NK-92 (cell line): ENCODE data around the gene RWDD3.

Experiments used
- DNase-seq: peaks from one replicate; lab custom pipeline; 2025; ENCODE audit not compliant: unreplicated experiment; lab: John Stamatoyannopoulos, UW

Gene RWDD3

DNA sequence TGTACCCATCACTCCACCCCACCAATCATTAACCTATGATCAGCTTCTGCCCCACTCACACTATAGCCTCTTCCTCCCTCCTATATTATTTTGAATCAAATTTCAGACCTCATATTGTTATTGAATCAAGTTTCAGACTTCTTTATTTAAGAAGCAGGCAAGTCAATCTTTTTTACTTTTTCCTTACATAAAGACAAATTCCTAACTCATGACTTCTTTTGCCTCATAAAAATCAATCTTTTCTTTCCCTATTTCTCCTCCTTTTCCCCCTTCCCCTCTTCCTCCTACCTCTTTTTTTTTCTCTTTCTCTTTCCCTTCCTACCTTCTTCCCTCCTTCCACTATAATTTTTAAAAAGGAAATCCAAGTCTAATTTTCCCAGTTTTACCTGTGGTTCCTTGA, 4.3 kb upstream of the RWDD3 start:
- no peak for DNase-seq

- no peak for DNase-seq
Observed at GRCh38 chr1:95230256-95230655, 3.8 kb upstream of the RWDD3 start.

DNA sequence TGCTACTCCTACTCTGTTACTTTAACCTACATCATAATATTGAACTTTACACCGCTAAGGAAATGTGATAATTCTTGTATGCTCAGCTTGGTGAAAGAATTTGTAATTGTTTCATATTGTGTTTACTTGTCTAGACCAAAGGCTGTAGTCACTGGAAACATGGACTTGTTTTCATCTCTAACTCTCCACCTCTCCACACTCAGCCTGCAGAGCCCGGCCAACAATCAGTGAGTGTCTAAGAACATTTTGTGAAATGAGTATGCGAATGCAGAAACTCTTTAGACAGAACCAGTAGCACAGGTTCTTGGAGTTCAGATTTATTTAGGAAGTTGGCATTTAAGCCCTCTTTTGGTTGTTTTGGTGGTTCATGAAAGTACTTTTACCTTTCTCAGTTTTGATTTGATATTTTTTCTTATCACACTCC, 3.2 kb upstream of the RWDD3 start:
- DNase-seq, result no peak

GRCh38 chr1:95232646-95233318, 1.2 kb upstream of the RWDD3 start:
- DNase-seq, result no peak

- DNase-seq, result no peak
Observed at GRCh38 chr1:95233319-95233736, 682 bp upstream of the RWDD3 start.

DNA sequence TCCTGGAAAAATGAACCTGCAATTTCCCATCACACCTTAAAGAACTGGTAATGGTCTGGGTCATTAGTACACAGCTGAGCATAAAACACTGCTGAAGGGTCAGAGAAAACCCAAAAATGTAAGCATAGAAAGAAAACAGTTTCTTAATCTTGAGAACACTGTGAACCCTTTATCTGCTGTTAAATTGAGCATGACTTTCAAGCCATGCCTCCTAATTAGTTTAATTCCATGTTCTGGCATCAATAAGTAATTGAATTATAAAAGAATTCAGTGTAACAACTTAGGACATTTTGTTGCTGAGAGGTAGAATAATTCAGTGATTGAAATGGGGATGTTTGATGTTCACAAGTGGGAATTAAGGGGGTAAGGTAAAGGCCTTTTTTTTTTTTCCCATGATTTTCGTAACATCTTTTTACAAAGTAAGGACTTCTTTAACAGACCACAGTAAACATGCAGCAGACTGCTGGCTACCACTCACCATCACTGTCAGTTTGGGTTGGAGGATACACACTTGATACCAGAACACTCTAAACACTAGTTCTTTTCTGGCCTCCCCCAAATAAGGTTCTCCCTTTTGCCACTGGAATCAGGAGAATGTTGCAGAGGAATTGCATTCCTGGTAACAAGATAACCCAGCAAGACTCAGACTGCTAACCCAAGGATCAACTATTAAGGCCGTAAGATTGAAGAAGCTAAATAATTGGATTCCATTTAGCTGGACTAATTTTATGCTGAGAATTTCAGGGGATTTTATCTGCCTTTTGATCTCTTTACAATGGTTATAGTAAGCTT, 3.0 kb downstream of the RWDD3 start:
- DNase-seq, result no peak

GRCh38 chr1:95237981-95238703, 4.1 kb downstream of the RWDD3 start:
- no peak for DNase-seq

DNA sequence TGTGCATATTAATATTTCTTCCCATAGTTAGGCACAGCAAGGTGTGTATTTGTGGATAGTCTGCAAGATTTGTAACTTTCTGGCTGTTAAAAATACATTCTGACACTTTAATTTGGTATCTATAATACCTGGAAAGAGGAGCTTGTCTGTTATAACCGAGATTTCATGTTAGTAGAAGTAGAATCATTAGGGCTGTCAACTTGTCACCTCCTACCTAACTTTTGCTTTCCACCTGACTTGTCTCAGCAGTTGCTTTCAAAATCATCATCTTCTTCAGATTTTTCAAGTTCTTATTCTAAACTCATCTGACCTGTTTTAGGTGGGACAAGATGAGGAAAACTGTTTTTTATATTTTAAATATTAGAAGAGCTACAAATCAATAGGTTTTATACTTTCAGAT, 11.0 kb downstream of the RWDD3 start:
- DNase-seq, result no peak

DNA sequence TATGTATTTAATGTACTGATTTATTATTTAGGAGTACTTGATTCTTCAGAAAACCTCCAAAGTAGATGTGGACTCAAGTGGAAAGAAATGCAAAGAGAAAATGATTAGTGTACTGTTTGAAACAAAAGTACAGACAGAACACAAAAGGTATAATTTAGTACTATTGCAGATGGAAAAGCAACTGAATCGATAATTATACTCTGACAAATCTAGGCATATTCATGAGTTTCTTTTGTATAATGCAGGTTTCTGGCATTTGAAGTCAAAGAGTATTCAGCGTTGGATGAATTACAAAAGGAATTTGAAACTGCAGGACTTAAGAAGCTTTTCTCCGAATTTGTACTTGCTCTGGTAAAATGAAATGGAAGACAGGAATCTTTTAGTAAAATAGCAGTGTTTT, 12.5 kb downstream of the RWDD3 start:
- DNase-seq, result no peak

- no peak for DNase-seq
Observed at GRCh38 chr1:95247607-95248006, 13.6 kb downstream of the RWDD3 start.

DNA sequence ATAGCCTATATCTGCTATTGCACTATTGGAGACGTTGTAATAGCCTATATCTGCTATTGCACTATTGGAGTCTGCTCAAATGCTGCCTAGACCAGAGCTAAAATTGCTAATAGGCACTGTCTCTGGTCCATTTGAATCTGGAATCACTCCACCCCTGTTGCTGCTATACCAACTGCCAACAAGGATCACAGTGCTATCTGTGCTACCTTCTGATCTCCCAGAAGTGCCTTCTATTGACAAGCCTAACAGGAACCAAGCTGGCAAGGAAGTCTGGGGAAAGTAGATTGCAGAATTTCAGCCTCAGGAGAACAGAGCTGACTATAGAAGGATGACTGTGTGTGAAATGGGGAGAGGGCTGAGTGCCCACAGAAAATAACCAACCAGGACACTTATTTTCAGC, 15.9 kb downstream of the RWDD3 start:
- DNase-seq, result no peak

DNA sequence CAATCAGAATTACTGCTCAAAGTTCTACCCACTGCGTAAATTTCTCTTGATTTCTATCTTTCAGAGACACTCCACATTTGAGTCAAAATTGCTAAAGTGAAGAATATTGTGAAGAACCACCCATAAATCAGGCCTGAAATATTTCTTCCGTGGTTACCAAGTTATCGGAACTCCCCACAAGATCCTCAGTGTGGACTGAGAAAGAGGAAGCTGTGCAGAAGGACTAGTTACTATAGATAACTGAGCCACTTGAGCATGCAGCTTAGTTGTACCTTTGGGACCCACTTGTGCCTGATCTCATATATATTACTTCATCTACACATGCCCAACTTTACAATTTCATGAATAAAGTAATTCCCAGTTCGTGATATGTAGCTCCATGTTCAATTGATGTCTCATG, 18.4 kb downstream of the RWDD3 start:
- no peak for DNase-seq

GRCh38 chr1:95254959-95255358, 20.9 kb downstream of the RWDD3 start:
- no peak for DNase-seq

GRCh38 chr1:95255826-95256225, 21.8 kb downstream of the RWDD3 start:
- DNase-seq, result no peak

DNA sequence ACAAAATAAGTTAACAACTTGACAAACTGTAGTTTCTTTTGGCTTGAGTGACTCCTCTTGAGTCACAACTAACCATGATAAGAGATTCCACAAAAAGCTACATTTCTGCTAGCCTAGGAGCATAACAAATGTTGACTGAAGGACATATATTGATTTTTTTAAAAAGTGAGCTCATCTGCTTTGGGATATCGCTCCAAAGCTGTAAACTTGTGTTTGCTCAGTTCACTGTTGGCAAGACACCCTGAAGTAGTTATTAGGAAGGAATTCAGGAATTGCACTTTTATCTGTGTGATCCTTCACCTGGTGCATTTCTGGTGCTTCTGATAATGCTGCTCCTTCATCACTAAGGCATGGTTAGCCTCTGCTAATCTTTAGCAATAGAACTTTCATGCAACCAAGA, 23.7 kb downstream of the RWDD3 start:
- no peak for DNase-seq

DNA sequence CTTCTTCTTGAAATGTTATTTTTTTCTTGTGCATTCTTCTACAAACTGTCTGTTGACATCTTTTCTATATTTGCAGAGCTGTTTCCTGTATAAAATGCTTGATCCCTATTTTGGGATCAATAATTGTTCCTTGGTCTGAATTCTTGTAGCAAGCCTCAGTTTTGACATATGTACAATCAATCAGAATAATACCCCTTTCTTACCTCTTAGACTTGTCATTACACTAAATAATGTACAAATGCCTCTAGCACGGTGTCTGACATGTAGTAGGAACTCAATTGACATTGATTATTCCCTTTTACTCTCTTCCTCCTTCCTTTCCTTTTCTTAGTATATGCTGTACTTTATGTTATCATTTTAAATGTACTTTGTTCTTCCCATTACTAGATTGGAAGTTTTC, 25.2 kb downstream of the RWDD3 start:
- DNase-seq, result no peak

- DNase-seq, result no peak
Observed at GRCh38 chr1:95262913-95263312, 28.9 kb downstream of the RWDD3 start.

- DNase-seq, result no peak
Observed at GRCh38 chr1:95263450-95263849, 29.4 kb downstream of the RWDD3 start.

GRCh38 chr1:95265106-95265505, 31.1 kb downstream of the RWDD3 start:
- no peak for DNase-seq

DNA sequence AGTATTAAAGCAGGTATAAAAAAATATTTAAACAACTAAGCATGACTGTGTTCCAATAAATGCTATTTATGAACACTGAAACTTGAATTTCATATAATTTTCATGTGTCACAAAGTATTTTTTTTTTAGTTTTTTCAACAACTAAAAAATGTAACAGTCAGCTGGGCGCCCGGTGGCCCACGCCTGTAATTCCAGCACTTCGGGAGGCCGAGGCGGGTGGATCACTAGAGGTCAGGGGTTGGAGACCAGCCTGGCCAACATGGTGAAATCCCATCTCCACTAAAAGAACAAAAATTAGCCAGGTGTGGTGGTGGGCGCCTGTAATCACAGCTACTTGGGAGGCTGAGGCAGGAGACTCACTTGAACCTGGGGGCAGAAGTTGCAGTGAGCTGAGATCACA, 42.4 kb downstream of the RWDD3 start:
- DNase-seq, result no peak

GRCh38 chr1:95278173-95279006, 44.4 kb downstream of the RWDD3 start:
- no peak for DNase-seq
